CD8-positive, alpha-beta memory T cell (primary cell): ENCODE measurements around the gene NUP214. TPM values are rescaled to one million over a fixed set of nuclear protein-coding genes. Genes with fewer than 3 reads are reported as not detected.
A peak's percentile ranks its signal among the peaks of the same experiment; 100 is the strongest.

Source experiments
- CTCF ChIA-PET: fragments of 350-600 bp; sonication (Branson Sonifier 250); formaldehyde crosslinking; loops from one replicate; lab custom pipeline; 2021; ENCODE audit warnings: antibody characterized with exemption; lab: Charles Lee
- POLR2A ChIA-PET: fragments of 350-600 bp; sonication (Branson Sonifier 250); formaldehyde crosslinking; loops from one replicate; lab custom pipeline; 2021; ENCODE audit warnings: antibody characterized with exemption; lab: Charles Lee
- DNase-seq, 5 donors: peaks; one replicate each; pipeline versions ENCODE4 v3.0.0 to v3.0.0-alpha.2; 2020 to 2022; ENCODE audit warnings: mixed read lengths in 1 of 5
- H3K27ac ChIP-seq: one replicate; pipeline ENCODE4 v1.7.0; 2013; ENCODE audit warnings: low read depth, mild to moderate bottlenecking, low read length, moderate library complexity
- H3K27me3 ChIP-seq: 2 replicates; pipeline ENCODE4 v1.7.0; 2013; ENCODE audit warnings: low read length, mild to moderate bottlenecking; ENCODE audit not compliant: insufficient read depth, poor library complexity, severe bottlenecking
- H3K36me3 ChIP-seq: 2 replicates; pipeline ENCODE4 v1.7.0; 2013; ENCODE audit warnings: mild to moderate bottlenecking, low read length, moderate library complexity; ENCODE audit not compliant: insufficient read depth
- H3K4me1 ChIP-seq: 2 replicates; pipeline ENCODE4 v1.7.0; 2013; ENCODE audit warnings: mild to moderate bottlenecking, low read length, moderate library complexity; ENCODE audit not compliant: insufficient read depth
- H3K4me3 ChIP-seq: 2 replicates; pipeline ENCODE4 v1.7.0; 2013; ENCODE audit warnings: mild to moderate bottlenecking, low read length
- H3K9me3 ChIP-seq: 2 replicates; pipeline ENCODE4 v1.7.0; 2013; ENCODE audit warnings: mild to moderate bottlenecking, low read length
- H3K27ac Mint-ChIP-seq, 8 donors: one replicate each; pipeline ENCODE4 v1.8.0; 2020 to 2021; ENCODE audit warnings: mixed read lengths in 8 of 8, mild to moderate bottlenecking in 6 of 8, inconsistent platforms in 3 of 8, moderate library complexity in 3 of 8
- H3K27me3 Mint-ChIP-seq, 2 donors: one replicate each; pipeline ENCODE4 v1.8.0; 2020 to 2021; ENCODE audit warnings: mixed read lengths in 2 of 2, mild to moderate bottlenecking in 1 of 2, moderate library complexity in 1 of 2
- H3K36me3 Mint-ChIP-seq, 3 donors: one replicate each; pipeline ENCODE4 v1.8.0; 2020 to 2021; ENCODE audit warnings: mixed read lengths in 3 of 3, inconsistent platforms in 1 of 3, mild to moderate bottlenecking in 1 of 3
- H3K4me1 Mint-ChIP-seq, 3 donors: one replicate each; pipeline ENCODE4 v1.8.0; 2020 to 2021; ENCODE audit warnings: mixed read lengths in 3 of 3, inconsistent platforms in 1 of 3, mild to moderate bottlenecking in 1 of 3
- H3K4me3 Mint-ChIP-seq, 7 donors: one replicate each; pipeline ENCODE4 v1.8.0; 2020 to 2021; ENCODE audit warnings: mixed read lengths in 7 of 7, mild to moderate bottlenecking in 6 of 7, moderate library complexity in 4 of 7, inconsistent platforms in 2 of 7
- H3K9me3 Mint-ChIP-seq, 5 donors: one replicate each; pipeline ENCODE4 v1.8.0; 2020 to 2022; ENCODE audit warnings: mixed read lengths in 5 of 5, mild to moderate bottlenecking in 3 of 5, moderate library complexity in 2 of 5, inconsistent platforms in 1 of 5
- polyA plus RNA-seq: library from polyadenylated mRNA; unstranded; fragments of 300-500 nt; fragmentation: Illumina TruSeq; gene quantifications from one replicate; pipeline ENCODE4 v1.2.3, GENCODE V29; 2021
- total RNA-seq, 2 experiments: library from RNA; stranded (reverse); gene quantifications; one replicate each; pipeline ENCODE4 v1.2.3, GENCODE V29; 2021

NUP214 gene
- total and polyA plus RNA-seq, 3 experiments from 2014 or later, result 21.3 to 69.5 (median 69.2) TPM

GRCh38 chr9:131257266-131258025 is 132.1 kb downstream of the NUP214 start:
- H3K36me3 Mint-ChIP-seq, result peaks cover 0 to 45% (median under 1%) of the 10 kb centered on the region in 3 donors
- CTCF ChIA-PET, result interaction anchor here (0.8 to 15.5 kb wide), 6 partner anchors 12 to 116 kb away, joined by 3 to 248 read pairs (median 6); partner anchors contain the start of gene FAM78A
- peaks cover 35% of the 10 kb centered on the region for H3K36me3 ChIP-seq

GRCh38 chr9:131258186-131258585 is 132.8 kb downstream of the NUP214 start:
- DNase-seq, result no peak
- H3K4me1 ChIP-seq, result peaks cover 81% of the 10 kb centered on the region
- POLR2A ChIA-PET, result interaction anchor here (11.7 kb wide), 1 partner anchor 12 kb away, joined by 300 read pairs; the partner anchor contains the start of gene FAM78A
- Mint-ChIP-seq H3K36me3 (peaks cover 0 to 52% (median 4%) of the 10 kb centered on the region in 3 donors), H3K27me3 (no peaks in the 10 kb centered on the region), H3K4me3 (peak overlapping the region in 2 of 7 donors; percentile 20 to 33), H3K9me3 (no peaks in the 10 kb centered on the region), H3K27ac (peak overlapping the region; percentile 67 to 100 (median 98)), H3K4me1 (peaks cover 49 to 74% (median 62%) of the 10 kb centered on the region in 3 donors)
- no peaks in the 10 kb centered on the region for H3K9me3 ChIP-seq
- no peak overlapping the region for H3K4me3 ChIP-seq
- H3K36me3 ChIP-seq, result peaks cover 40% of the 10 kb centered on the region
- CTCF ChIA-PET, result interaction anchor here (15.5 kb wide), 1 partner anchor 11 kb away, joined by 248 read pairs; the partner anchor contains the start of gene FAM78A
- H3K27ac ChIP-seq, result no peak overlapping the region
- H3K27me3 ChIP-seq, result no peaks in the 10 kb centered on the region

More at GRCh38 chr9:131257266-131258025, 132.1 kb downstream of the NUP214 start:
- Mint-ChIP-seq H3K27me3 (peaks cover 0 to 2% of the 10 kb centered on the region in 2 donors), H3K9me3 (peaks cover 0 to 2% (median 0%) of the 10 kb centered on the region in 5 donors), H3K4me3 (peak overlapping the region; percentile 14 to 94 (median 61)), H3K27ac (peak overlapping the region; percentile 61 to 100 (median 98)), H3K4me1 (peaks cover 48 to 74% (median 63%) of the 10 kb centered on the region in 3 donors)
- Histone ChIP-seq H3K4me3 (no peak overlapping the region), H3K27me3 (no peaks in the 10 kb centered on the region), H3K9me3 (no peaks in the 10 kb centered on the region), H3K27ac (peak overlapping the region; percentile 74), H3K4me1 (peaks cover 79% of the 10 kb centered on the region)
- POLR2A ChIA-PET, result interaction anchor here (1.1 to 11.7 kb wide), 5 partner anchors 13 to 40 kb away, joined by 3 to 300 read pairs (median 18); partner anchors contain the start of gene FAM78A
- DNase-seq, result no peak

GRCh38 chr9:131258698-131259431 is 133.5 kb downstream of the NUP214 start:
- Histone ChIP-seq H3K27ac (no peak overlapping the region), H3K4me3 (no peak overlapping the region), H3K27me3 (no peaks in the 10 kb centered on the region), H3K36me3 (peaks cover 43% of the 10 kb centered on the region), H3K9me3 (no peaks in the 10 kb centered on the region), H3K4me1 (peaks cover 79% of the 10 kb centered on the region)
- Mint-ChIP-seq H3K27me3 (no peaks in the 10 kb centered on the region), H3K27ac (peak overlapping the region in 4 of 8 donors; percentile 15 to 87 (median 52)), H3K36me3 (peaks cover 0 to 58% (median 4%) of the 10 kb centered on the region in 3 donors), H3K9me3 (no peaks in the 10 kb centered on the region), H3K4me3 (no peak overlapping the region), H3K4me1 (peaks cover 50 to 74% (median 63%) of the 10 kb centered on the region in 3 donors)
- CTCF ChIA-PET, result interaction anchor here (0.9 to 15.5 kb wide), 2 partner anchors 10 to 40 kb away, joined by 3 to 248 read pairs; partner anchors contain the start of gene FAM78A
- DNase-seq, result no peak
- POLR2A ChIA-PET, result interaction anchor here (0.6 to 11.7 kb wide), 2 partner anchors 12 to 114 kb away, joined by 3 to 300 read pairs; partner anchors contain the start of gene FAM78A

- Histone ChIP-seq H3K27me3 (no peaks in the 10 kb centered on the region), H3K27ac (no peak overlapping the region), H3K4me3 (no peak overlapping the region), H3K4me1 (peaks cover 79% of the 10 kb centered on the region), H3K9me3 (no peaks in the 10 kb centered on the region), H3K36me3 (peaks cover 48% of the 10 kb centered on the region)
- H3K27ac Mint-ChIP-seq, result peak overlapping the region in 6 of 8 donors; percentile 12 to 87 (median 70)
- H3K4me1 Mint-ChIP-seq, result peaks cover 50 to 74% (median 63%) of the 10 kb centered on the region in 3 donors
- H3K4me3 Mint-ChIP-seq, result no peak overlapping the region
- H3K36me3 Mint-ChIP-seq, result peaks cover 0 to 64% (median 4%) of the 10 kb centered on the region in 3 donors
- POLR2A ChIA-PET, result interaction anchor here (0.5 to 11.7 kb wide), 2 partner anchors 11 to 1095 kb away, joined by 4 to 300 read pairs; partner anchors contain the start of genes FAM78A and SETX
- CTCF ChIA-PET, result interaction anchor here (0.9 to 15.5 kb wide), 2 partner anchors 10 to 39 kb away, joined by 3 to 248 read pairs; partner anchors contain the start of gene FAM78A
- no peak for DNase-seq
- no peaks in the 10 kb centered on the region for H3K9me3 Mint-ChIP-seq
- H3K27me3 Mint-ChIP-seq, result no peaks in the 10 kb centered on the region
These were observed 134.1 kb downstream of the NUP214 start for GRCh38 chr9:131259432-131259898.

- H3K4me1 Mint-ChIP-seq, result peaks cover 50 to 74% (median 63%) of the 10 kb centered on the region in 3 donors
- no peak for DNase-seq
- ChIA-PET CTCF (interaction anchor here (15.5 kb wide), 1 partner anchor 9 kb away, joined by 248 read pairs; the partner anchor contains the start of gene FAM78A), POLR2A (interaction anchor here (0.5 to 11.7 kb wide), 2 partner anchors 11 to 1094 kb away, joined by 4 to 300 read pairs; partner anchors contain the start of genes FAM78A and SETX)
- no peaks in the 10 kb centered on the region for H3K9me3 Mint-ChIP-seq
- Histone ChIP-seq H3K4me3 (no peak overlapping the region), H3K27ac (no peak overlapping the region), H3K27me3 (no peaks in the 10 kb centered on the region), H3K36me3 (peaks cover 48% of the 10 kb centered on the region), H3K4me1 (peaks cover 79% of the 10 kb centered on the region), H3K9me3 (no peaks in the 10 kb centered on the region)
- peak overlapping the region in 1 of 7 donors; percentile 12 for H3K4me3 Mint-ChIP-seq
- H3K36me3 Mint-ChIP-seq, result peaks cover 0 to 69% (median 6%) of the 10 kb centered on the region in 3 donors
- no peaks in the 10 kb centered on the region for H3K27me3 Mint-ChIP-seq
- peak overlapping the region in 7 of 8 donors; percentile 12 to 84 (median 70) for H3K27ac Mint-ChIP-seq
These were observed 134.7 kb downstream of the NUP214 start for GRCh38 chr9:131259916-131260597.

GRCh38 chr9:131260751-131261452 is 135.5 kb downstream of the NUP214 start:
- Histone ChIP-seq H3K27ac (no peak overlapping the region), H3K9me3 (no peaks in the 10 kb centered on the region), H3K4me3 (no peak overlapping the region), H3K27me3 (no peaks in the 10 kb centered on the region), H3K36me3 (peaks cover 48% of the 10 kb centered on the region), H3K4me1 (peaks cover 79% of the 10 kb centered on the region)
- Mint-ChIP-seq H3K4me1 (peaks cover 47 to 75% (median 62%) of the 10 kb centered on the region in 3 donors), H3K36me3 (peaks cover 0 to 70% (median 6%) of the 10 kb centered on the region in 3 donors), H3K9me3 (no peaks in the 10 kb centered on the region), H3K27ac (peak overlapping the region in 5 of 8 donors; percentile 12 to 84 (median 61)), H3K4me3 (no peak overlapping the region), H3K27me3 (no peaks in the 10 kb centered on the region)
- CTCF ChIA-PET, result interaction anchor here (15.5 to 16.5 kb wide), 2 partner anchors 6 to 8 kb away, joined by 248 read pairs; partner anchors contain the start of gene FAM78A
- POLR2A ChIA-PET, result interaction anchor here (0.6 to 11.7 kb wide), 2 partner anchors 8 to 10 kb away, joined by 3 to 300 read pairs; partner anchors contain the start of gene FAM78A
- DNase-seq, result no peak
